MM.1S (cell line): ENCODE results near the gene BPIFA1.

Experiments
- CTCF ChIP-seq: fragments of 300-600 bp; sonication (generic); IDR thresholded peaks from 2 replicates; pipeline ENCODE4 v1.5.1; 2016; ENCODE audit warnings: antibody characterized with exemption, low read length, mixed read lengths
- EZH2phosphoT487 ChIP-seq: fragments of 300-600 bp; sonication (generic); IDR thresholded peaks from 2 replicates; pipeline ENCODE4 v1.6.1; 2018; ENCODE audit warnings: antibody characterized with exemption, low read length

GRCh38 chr20:33257237-33257636 lies 21.4 kb downstream of the BPIFA1 start:
- no peak for TF ChIP-seq CTCF
- TF ChIP-seq EZH2phosphoT487: no peak
